Measurements from ENCODE around the gene LDLRAD2.
"Not testable (repeated sequence)": the region's sequence is repeated elsewhere in the genome, so short reads cannot be mapped to it uniquely, and the experiment has no call there.

The LDLRAD2 gene

GRCh38 chr1:21824926-21825325 lies 12.9 kb downstream of the LDLRAD2 start:
- no peak for DNase-seq

- DNase-seq = no peak
Measured at GRCh38 chr1:21825393-21825792, 13.3 kb downstream of the LDLRAD2 start.

- DNase-seq = not testable (repeated sequence)
Measured at GRCh38 chr1:21826694-21827093, 14.6 kb downstream of the LDLRAD2 start.

GRCh38 chr1:21827141-21827679 lies 15.1 kb downstream of the LDLRAD2 start:
- DNase-seq = no peak

- DNase-seq = no peak
Measured at GRCh38 chr1:21828075-21828474, 16.0 kb downstream of the LDLRAD2 start.

GRCh38 chr1:21828506-21829210 lies 16.6 kb downstream of the LDLRAD2 start:
- no peak for DNase-seq

GRCh38 chr1:21829294-21829693 lies 17.2 kb downstream of the LDLRAD2 start:
- DNase-seq = no peak

GRCh38 chr1:21830792-21831453 lies 18.9 kb downstream of the LDLRAD2 start:
- no peak for DNase-seq

GRCh38 chr1:21831454-21831970 lies 19.4 kb downstream of the LDLRAD2 start:
- DNase-seq = no peak

GRCh38 chr1:21833392-21833976 lies 21.4 kb downstream of the LDLRAD2 start:
- DNase-seq = no peak

- no peak for DNase-seq
Measured at GRCh38 chr1:21834094-21834493, 22.0 kb downstream of the LDLRAD2 start.

- DNase-seq = no peak
Measured at GRCh38 chr1:21834666-21835065, 22.6 kb downstream of the LDLRAD2 start.

- no peak for DNase-seq
Measured at GRCh38 chr1:21836010-21836409, 23.9 kb downstream of the LDLRAD2 start.

GRCh38 chr1:21836729-21837128 lies 24.7 kb downstream of the LDLRAD2 start:
- no peak for DNase-seq

- DNase-seq = no peak
Measured at GRCh38 chr1:21837476-21837875, 25.4 kb downstream of the LDLRAD2 start.

GRCh38 chr1:21838359-21839157 lies 26.5 kb downstream of the LDLRAD2 start:
- no peak for DNase-seq

GRCh38 chr1:21839337-21840037 lies 27.4 kb downstream of the LDLRAD2 start:
- DNase-seq = no peak

GRCh38 chr1:21840981-21841380 lies 28.9 kb downstream of the LDLRAD2 start:
- no peak for DNase-seq

GRCh38 chr1:21841852-21842466 lies 29.9 kb downstream of the LDLRAD2 start:
- no peak for DNase-seq

- DNase-seq = no peak
Measured at GRCh38 chr1:21842606-21843162, 30.6 kb downstream of the LDLRAD2 start.

GRCh38 chr1:21843208-21843607 lies 31.1 kb downstream of the LDLRAD2 start:
- no peak for DNase-seq

Measured in activated CD4-positive, alpha-beta T cell treated with anti-CD3 and anti-CD28 coated beads, Interleukin-2, amount 50 U/mL, for 4 hours (primary cell).